Measurements from ENCODE around the gene ATP6V1D.
"Not testable (repeated sequence)": the region's sequence is repeated elsewhere in the genome, so short reads cannot be mapped to it uniquely, and the experiment has no call there.

Gene ATP6V1D

DNA sequence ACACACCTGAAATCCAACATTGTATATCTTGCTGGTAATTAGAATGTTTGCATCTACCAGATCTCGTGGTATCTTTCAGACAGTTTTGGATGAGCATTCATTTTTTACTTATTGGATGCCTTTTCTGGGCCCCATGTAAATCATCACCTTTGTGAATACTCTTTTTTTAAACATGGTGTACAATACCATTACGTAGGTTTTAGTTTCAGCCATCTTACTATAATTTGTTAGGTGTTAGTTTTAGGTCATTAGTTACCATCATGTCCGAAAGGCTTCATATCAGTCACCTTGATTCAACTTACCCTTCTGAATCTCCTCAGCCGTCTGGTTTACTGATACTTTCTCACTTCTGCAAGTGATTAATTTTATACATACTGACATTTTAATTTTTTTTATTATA, 5.9 kb upstream of the ATP6V1D start:
- DNase-seq, result no peak

- peak; percentile 31 for DNase-seq
Observed at GRCh38 chr14:67360470-67361206, 1.0 kb upstream of the ATP6V1D start.

GRCh38 chr14:67358924-67359774, 455 bp downstream of the ATP6V1D start:
- peak; percentile 6 for DNase-seq

- DNase-seq, result no peak
Observed at GRCh38 chr14:67357969-67358354, 1.6 kb downstream of the ATP6V1D start.

DNA sequence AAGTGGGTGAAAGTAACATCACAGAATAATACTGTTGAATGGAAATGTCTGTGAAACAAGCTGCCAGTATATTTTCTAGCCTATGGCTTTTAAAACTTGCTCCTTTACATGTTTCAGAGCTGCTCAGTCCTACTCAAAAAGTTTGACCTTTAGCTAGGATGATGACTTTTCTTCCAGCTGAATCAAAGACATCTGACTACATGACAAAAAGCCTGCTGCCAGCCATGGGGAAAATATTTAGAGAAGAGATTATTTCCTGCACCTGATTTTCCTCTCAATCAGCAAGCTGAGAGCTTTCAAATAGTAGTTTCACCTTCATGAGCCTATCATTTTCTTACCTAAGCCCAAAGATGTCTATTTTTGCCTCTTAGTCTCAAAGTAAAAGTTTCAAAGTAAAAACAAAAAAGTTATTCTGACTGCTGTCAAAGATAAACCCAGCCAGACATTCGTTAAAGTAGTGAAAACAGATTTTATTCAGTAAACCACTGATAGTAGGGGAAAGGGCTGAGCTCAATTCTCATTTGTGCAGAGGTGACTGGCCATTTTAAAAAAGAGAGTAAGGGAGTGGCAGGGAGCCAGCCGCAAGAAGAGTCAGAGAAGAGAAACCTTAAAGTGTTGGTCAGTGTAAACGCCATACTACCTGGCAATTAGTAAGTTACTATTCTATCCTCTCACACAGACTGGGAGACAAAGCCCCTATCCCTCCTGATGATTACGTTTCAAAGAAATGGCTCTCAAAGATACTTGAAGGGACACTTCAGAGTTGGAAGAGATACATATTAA, 2.2 kb downstream of the ATP6V1D start:
- no peak for DNase-seq

GRCh38 chr14:67352055-67352454, 7.5 kb downstream of the ATP6V1D start:
- no peak for DNase-seq

GRCh38 chr14:67345583-67345982, 14.0 kb downstream of the ATP6V1D start:
- no peak for DNase-seq

DNA sequence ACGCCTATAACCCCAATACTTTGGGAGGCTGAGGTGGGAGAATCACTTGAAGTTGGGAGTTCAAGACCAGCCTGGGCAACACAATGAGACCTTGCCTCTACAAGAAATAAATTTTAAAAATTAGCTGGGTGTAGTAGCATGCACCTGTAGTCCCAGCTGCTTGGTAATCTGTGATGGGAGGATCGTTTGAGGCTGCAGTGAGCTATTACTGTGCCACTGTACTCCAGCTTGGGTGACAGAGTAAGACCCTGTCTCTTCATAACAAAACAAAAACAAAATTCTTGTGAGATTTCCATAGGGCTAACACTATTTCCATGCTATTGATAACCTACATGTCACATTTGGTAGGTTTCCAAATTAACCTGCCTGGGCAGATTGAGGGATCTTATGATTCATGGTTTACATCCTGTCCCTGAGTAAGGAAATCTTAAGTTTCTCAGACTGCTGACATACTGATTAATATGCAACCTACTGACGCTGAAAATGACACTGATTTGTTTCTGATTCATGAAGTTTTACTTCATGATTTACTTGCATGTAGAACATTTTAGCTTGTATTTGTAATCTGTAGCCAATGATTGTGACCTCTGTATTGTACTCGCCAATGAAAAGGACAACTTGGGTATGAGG, 15.9 kb downstream of the ATP6V1D start:
- DNase-seq, result no peak

DNA sequence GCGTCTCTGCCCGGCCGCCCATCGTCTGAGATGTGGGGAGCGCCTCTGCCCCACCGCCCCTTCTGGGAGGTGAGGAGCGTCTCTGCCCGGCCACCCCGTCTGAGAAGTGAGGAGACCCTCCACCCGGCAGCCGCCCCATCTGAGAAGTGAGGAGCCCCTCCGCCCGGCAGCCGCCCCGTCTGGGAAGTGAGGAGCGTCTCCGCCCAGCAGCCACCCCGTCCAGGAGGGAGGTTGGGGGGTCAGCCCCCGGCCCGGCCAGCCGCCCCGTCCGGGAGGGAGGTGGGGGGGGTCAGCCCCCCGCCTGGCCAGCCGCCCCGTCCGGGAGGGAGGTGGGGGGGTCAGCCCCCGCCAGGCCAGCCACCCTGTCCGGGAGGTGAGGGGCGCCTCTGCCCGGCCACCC, 18.4 kb downstream of the ATP6V1D start:
- DNase-seq, result not testable (repeated sequence)

DNA sequence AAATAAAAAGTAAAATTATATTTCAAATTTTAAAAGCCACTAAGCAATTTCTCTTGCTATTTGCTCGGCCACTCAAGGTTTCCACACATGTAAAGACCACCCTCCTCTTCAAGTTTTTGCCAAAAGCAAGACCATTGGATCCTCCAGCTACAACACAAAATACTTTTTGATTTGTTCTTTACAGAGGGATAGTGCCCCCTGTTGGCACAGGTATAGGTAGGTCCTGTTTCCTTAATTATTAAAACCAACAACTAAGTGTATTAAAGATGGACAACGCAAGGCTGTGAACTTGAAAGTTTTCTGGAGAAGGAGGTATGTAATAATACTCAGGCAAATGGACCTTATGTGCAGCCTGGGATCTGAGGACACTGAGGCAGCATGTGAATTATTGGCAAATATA, 23.8 kb downstream of the ATP6V1D start:
- DNase-seq, result no peak

GRCh38 chr14:67332468-67332867, 27.1 kb downstream of the ATP6V1D start:
- DNase-seq, result no peak

GRCh38 chr14:67331368-67332125, 28.1 kb downstream of the ATP6V1D start:
- no peak for DNase-seq

- DNase-seq, result not testable (repeated sequence)
Observed at GRCh38 chr14:67329666-67330065, 29.9 kb downstream of the ATP6V1D start.

- DNase-seq, result no peak
Observed at GRCh38 chr14:67319142-67319541, 40.5 kb downstream of the ATP6V1D start.

DNA sequence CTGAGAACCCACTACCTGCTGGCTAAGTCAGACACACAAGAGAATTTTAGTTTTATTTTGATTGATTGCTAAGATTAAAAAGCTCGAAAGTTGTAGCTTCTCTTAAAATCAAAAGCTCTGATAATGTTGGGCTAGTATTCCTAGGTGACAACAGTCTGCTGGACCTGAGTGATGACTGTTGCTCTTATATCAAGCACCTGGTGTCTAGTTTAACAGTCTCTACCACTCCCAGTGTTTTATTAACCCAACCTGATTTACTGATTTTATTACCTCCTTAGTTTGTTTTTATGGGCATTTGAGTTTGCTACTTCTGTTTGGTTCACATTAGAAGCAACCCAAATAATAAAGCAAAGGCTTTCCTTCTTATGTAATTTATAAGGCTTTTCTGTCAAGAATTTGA, 41.8 kb downstream of the ATP6V1D start:
- DNase-seq, result no peak

GRCh38 chr14:67313153-67313552, 46.5 kb downstream of the ATP6V1D start:
- no peak for DNase-seq

- DNase-seq, result no peak
Observed at GRCh38 chr14:67311868-67312267, 47.7 kb downstream of the ATP6V1D start.
